H9 (cell line): ENCODE measurements around the gene CTNNA3. TPM values are rescaled to one million over a fixed set of nuclear protein-coding genes. Genes with fewer than 3 reads are reported as not detected.

Experiments
- DNase-seq: peaks from one replicate; pipeline ENCODE4 v3.0.0-alpha.2; 2017
- H2AFZ ChIP-seq: one replicate; pipeline ENCODE4 v1.6.1; 2013; ENCODE audit warnings: mild to moderate bottlenecking, low read length, control low read depth, moderate library complexity
- H2AK5ac ChIP-seq: 2 replicates; pipeline ENCODE4 v1.6.1; 2013; ENCODE audit warnings: low read length, control low read depth, mixed read lengths; ENCODE audit not compliant: insufficient read length
- H2BK120ac ChIP-seq: one replicate; pipeline ENCODE4 v1.6.1; 2013; ENCODE audit warnings: low read depth, mild to moderate bottlenecking, low read length, control low read depth, inconsistent platforms; ENCODE audit not compliant: poor library complexity, severe bottlenecking
- H2BK12ac ChIP-seq: 2 replicates; pipeline ENCODE4 v1.6.1; 2013; ENCODE audit warnings: low read length, control low read depth, mixed read lengths, low read depth; ENCODE audit not compliant: insufficient read length
- H2BK15ac ChIP-seq: 2 replicates; pipeline ENCODE4 v1.6.1; 2013; ENCODE audit warnings: low read depth, low read length, control low read depth
- H2BK20ac ChIP-seq: one replicate; pipeline ENCODE4 v1.6.1; 2013; ENCODE audit warnings: low read depth, mild to moderate bottlenecking, low read length, control low read depth, inconsistent platforms; ENCODE audit not compliant: poor library complexity, severe bottlenecking
- H2BK5ac ChIP-seq: 2 replicates; pipeline ENCODE4 v1.6.1; 2013; ENCODE audit warnings: low read length, control low read depth, mixed read lengths; ENCODE audit not compliant: insufficient read length
- H3K14ac ChIP-seq: 2 replicates; pipeline ENCODE4 v1.6.1; 2013; ENCODE audit warnings: low read length, control low read depth; ENCODE audit not compliant: insufficient read depth
- H3K18ac ChIP-seq: 2 replicates; pipeline ENCODE4 v1.6.1; 2013; ENCODE audit warnings: low read depth, mild to moderate bottlenecking, mixed read lengths, low read length, control low read depth; ENCODE audit not compliant: insufficient read length
- H3K23ac ChIP-seq: 2 replicates; pipeline ENCODE4 v1.6.1; 2013; ENCODE audit warnings: low read length, control low read depth, mixed read lengths, low read depth; ENCODE audit not compliant: insufficient read length
- H3K23me2 ChIP-seq: 2 replicates; pipeline ENCODE4 v1.6.1; 2013; ENCODE audit warnings: low read depth, mild to moderate bottlenecking, mixed read lengths, low read length, control low read depth; ENCODE audit not compliant: insufficient read length, poor library complexity, severe bottlenecking
- H3K27ac ChIP-seq: 2 replicates; pipeline ENCODE4 v1.5.1; 2013; ENCODE audit warnings: low read length, control low read depth, mixed read lengths, low read depth; ENCODE audit not compliant: insufficient read length
- H3K27me3 ChIP-seq: 2 replicates; pipeline ENCODE4 v1.6.1; 2013; ENCODE audit warnings: low read length, control low read depth, inconsistent platforms; ENCODE audit not compliant: insufficient read depth
- H3K4ac ChIP-seq: 2 replicates; pipeline ENCODE4 v1.6.1; 2013; ENCODE audit warnings: low read depth, mild to moderate bottlenecking, control low read depth, inconsistent platforms, low read length, moderate library complexity
- H3K4me1 ChIP-seq: 2 replicates; pipeline ENCODE4 v1.6.1; 2013; ENCODE audit warnings: low read length, control low read depth, inconsistent platforms; ENCODE audit not compliant: insufficient read depth
- H3K4me2 ChIP-seq: 2 replicates; pipeline ENCODE4 v1.6.1; 2013; ENCODE audit warnings: low read length, control low read depth, mixed read lengths; ENCODE audit not compliant: insufficient read length, insufficient read depth
- H3K56ac ChIP-seq: 2 replicates; pipeline ENCODE4 v1.6.1; 2013; ENCODE audit warnings: low read depth, mild to moderate bottlenecking, mixed read lengths, low read length, control low read depth; ENCODE audit not compliant: insufficient read length
- H3K79me1 ChIP-seq: 2 replicates; pipeline ENCODE4 v1.6.1; 2013; ENCODE audit warnings: low read depth, mild to moderate bottlenecking, moderate library complexity, low read length, control low read depth, inconsistent platforms; ENCODE audit not compliant: insufficient read depth, poor library complexity, severe bottlenecking
- H3K79me2 ChIP-seq: 2 replicates; pipeline ENCODE4 v1.6.1; 2013; ENCODE audit warnings: low read length, control low read depth, inconsistent platforms; ENCODE audit not compliant: insufficient read depth
- H3K9ac ChIP-seq: 2 replicates; pipeline ENCODE4 v1.6.1; 2013; ENCODE audit warnings: low read length, control low read depth, mixed read lengths; ENCODE audit not compliant: insufficient read length; ENCODE audit errors: extremely low read depth
- H3K9me3 ChIP-seq: one replicate; pipeline ENCODE4 v1.6.1; 2013; ENCODE audit warnings: low read depth, low read length, inconsistent platforms; ENCODE audit not compliant: control insufficient read depth
- H3T11ph ChIP-seq: one replicate; pipeline ENCODE4 v1.6.1; 2013; ENCODE audit warnings: mild to moderate bottlenecking, low read length, control low read depth, inconsistent platforms
- H4K20me1 ChIP-seq: one replicate; pipeline ENCODE4 v1.6.1; 2013; ENCODE audit not compliant: control insufficient read depth, insufficient read length, insufficient read depth
- H4K5ac ChIP-seq: 2 replicates; pipeline ENCODE4 v1.6.1; 2013; ENCODE audit warnings: low read depth, mild to moderate bottlenecking, mixed read lengths, low read length, control low read depth; ENCODE audit not compliant: insufficient read length
- H4K8ac ChIP-seq: replicated peaks from 2 replicates; pipeline ENCODE4 v1.6.1; 2013; ENCODE audit warnings: low read length, control low read depth, mixed read lengths, low read depth; ENCODE audit not compliant: insufficient read length
- H4K91ac ChIP-seq: 2 replicates; pipeline ENCODE4 v1.6.1; 2013; ENCODE audit warnings: low read depth, mild to moderate bottlenecking, moderate library complexity, mixed read lengths, low read length, control low read depth; ENCODE audit not compliant: insufficient read length
- H3K27ac Mint-ChIP-seq, 3 experiments: 2 replicates in 2 of 3; 3 replicates in 1 of 3; pipeline ENCODE4 v1.8.0; 2020 to 2021; ENCODE audit warnings: mixed read lengths in 3 of 3, mild to moderate bottlenecking in 1 of 3, moderate library complexity in 1 of 3
- H3K27me3 Mint-ChIP-seq: 2 replicates; pipeline ENCODE4 v1.8.0; 2021; ENCODE audit warnings: low read depth, mild to moderate bottlenecking, moderate library complexity, mixed read lengths
- H3K36me3 Mint-ChIP-seq, 3 experiments: 2 replicates in 2 of 3; 3 replicates in 1 of 3; pipeline ENCODE4 v1.8.0; 2020 to 2021; ENCODE audit warnings: low read depth in 3 of 3, mixed read lengths in 3 of 3; ENCODE audit not compliant: insufficient read depth in 1 of 3
- H3K4me1 Mint-ChIP-seq, 2 experiments: 2 replicates each; pipeline ENCODE4 v1.8.0; 2020; ENCODE audit warnings: mixed read lengths in 2 of 2
- H3K4me3 Mint-ChIP-seq, 2 experiments: 2 replicates in 1 of 2; 3 replicates in 1 of 2; pipeline ENCODE4 v1.8.0; 2020 to 2021; ENCODE audit warnings: mild to moderate bottlenecking in 2 of 2, mixed read lengths in 2 of 2, moderate library complexity in 1 of 2
- H3K9me3 Mint-ChIP-seq, 2 experiments: 2 replicates in 1 of 2; 3 replicates in 1 of 2; pipeline ENCODE4 v1.8.0; 2020; ENCODE audit warnings: mild to moderate bottlenecking in 2 of 2, mixed read lengths in 2 of 2, moderate library complexity in 1 of 2
- WGBS: extraction: QIAGEN DNeasy Blood & Tissue Kit; methylation state at CpG from one replicate; pipeline ENCODE4 v1.1.7; 2013; ENCODE audit warnings: missing lambda C conversion rate, low lambda C conversion rate, mixed read lengths; ENCODE audit not compliant: insufficient read length; ENCODE audit errors: extremely low coverage; 5-methylcytosine and 5-hydroxymethylcytosine counted together
- total RNA-seq: library from RNA; stranded (reverse); gene quantifications from 2 replicates; pipeline ENCODE4 v1.2.1, GENCODE V29; 2021
- TF ChIP-seq, protein P1 (sequence below): fragments of 200-600 bp; sonication (generic); conservative IDR thresholded peaks from 3 replicates; pipeline ENCODE4 v1.8.0; 2021; ENCODE audit warnings: antibody characterized with exemption, mild to moderate bottlenecking

CTNNA3 gene
- total RNA-seq, 1 experiment from 2014 or later, result 3.3 TPM

DNA sequence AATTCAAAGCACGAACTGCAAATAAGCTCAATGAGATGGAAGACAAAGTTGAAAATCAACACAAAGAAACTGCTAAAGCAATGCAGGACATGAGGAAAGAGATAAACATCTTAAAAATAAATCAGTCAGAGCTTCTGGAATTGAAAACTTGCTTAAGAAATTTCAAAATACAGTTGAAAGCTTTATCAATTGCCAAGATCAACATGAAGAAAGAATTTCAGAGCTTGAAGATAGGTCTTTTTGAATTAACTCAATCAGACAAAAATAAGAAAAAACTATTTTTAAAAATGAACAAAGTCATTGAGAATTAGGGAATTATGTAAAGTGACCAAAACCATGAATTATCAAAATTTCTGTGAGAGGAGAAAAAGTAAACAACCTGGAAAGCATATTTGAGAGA is 218.1 kb downstream of the CTNNA3 start:
- H3K4me1 Mint-ChIP-seq, result peaks cover 0 to 2% of the 10 kb centered on the region in 2 experiments; a peak in 1 of 4 replicates
- Histone ChIP-seq H3K56ac (no peak overlapping the region), H3K27me3 (no peaks in the 10 kb centered on the region), H3K27ac (no peak overlapping the region), H3K4me2 (no peak overlapping the region), H2BK20ac (no peak overlapping the region), H4K5ac (no peak overlapping the region), H4K8ac (no peak overlapping the region), H3K9ac (no peak overlapping the region), H3K14ac (no peak overlapping the region), H2BK120ac (no peak overlapping the region), H2AFZ (no peak overlapping the region), H2AK5ac (no peak overlapping the region), H3K18ac (no peak overlapping the region), H3K23me2 (no peaks in the 10 kb centered on the region), H2BK5ac (no peak overlapping the region), H2BK15ac (no peak overlapping the region), H4K20me1 (no peaks in the 10 kb centered on the region), H3K4ac (no peak overlapping the region), H4K91ac (no peak overlapping the region), H3K79me2 (no peaks in the 10 kb centered on the region), H3K79me1 (no peaks in the 10 kb centered on the region), H3K9me3 (no peaks in the 10 kb centered on the region), H2BK12ac (no peak overlapping the region), H3T11ph (no peak overlapping the region), H3K4me1 (no peaks in the 10 kb centered on the region), H3K23ac (no peak overlapping the region)
- H3K4me3 Mint-ChIP-seq, result no peak overlapping the region
- WGBS, result no CpG with 5 or more reads among the region's 1 CpG
- peaks cover 27 to 28% of the 10 kb centered on the region in 2 experiments for H3K9me3 Mint-ChIP-seq
- H3K36me3 Mint-ChIP-seq, result peaks cover 3 to 33% (median 10%) of the 10 kb centered on the region in 3 experiments; a peak in 6 of 7 replicates
- no peak overlapping the region for H3K27ac Mint-ChIP-seq
- no peaks in the 10 kb centered on the region for H3K27me3 Mint-ChIP-seq
- TF ChIP-seq, protein P1, sequence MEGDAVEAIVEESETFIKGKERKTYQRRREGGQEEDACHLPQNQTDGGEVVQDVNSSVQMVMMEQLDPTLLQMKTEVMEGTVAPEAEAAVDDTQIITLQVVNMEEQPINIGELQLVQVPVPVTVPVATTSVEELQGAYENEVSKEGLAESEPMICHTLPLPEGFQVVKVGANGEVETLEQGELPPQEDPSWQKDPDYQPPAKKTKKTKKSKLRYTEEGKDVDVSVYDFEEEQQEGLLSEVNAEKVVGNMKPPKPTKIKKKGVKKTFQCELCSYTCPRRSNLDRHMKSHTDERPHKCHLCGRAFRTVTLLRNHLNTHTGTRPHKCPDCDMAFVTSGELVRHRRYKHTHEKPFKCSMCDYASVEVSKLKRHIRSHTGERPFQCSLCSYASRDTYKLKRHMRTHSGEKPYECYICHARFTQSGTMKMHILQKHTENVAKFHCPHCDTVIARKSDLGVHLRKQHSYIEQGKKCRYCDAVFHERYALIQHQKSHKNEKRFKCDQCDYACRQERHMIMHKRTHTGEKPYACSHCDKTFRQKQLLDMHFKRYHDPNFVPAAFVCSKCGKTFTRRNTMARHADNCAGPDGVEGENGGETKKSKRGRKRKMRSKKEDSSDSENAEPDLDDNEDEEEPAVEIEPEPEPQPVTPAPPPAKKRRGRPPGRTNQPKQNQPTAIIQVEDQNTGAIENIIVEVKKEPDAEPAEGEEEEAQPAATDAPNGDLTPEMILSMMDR, result no peak
- DNase-seq, result no peak
